COLO668 (cell line): ENCODE data around the gene PDE9A.
"Not testable (repeated sequence)": the region's sequence is repeated elsewhere in the genome, so short reads cannot be mapped to it uniquely, and the experiment has no call there.

Experiments
- DNase-seq: peaks from one replicate; lab custom pipeline; 2025; ENCODE audit not compliant: unreplicated experiment; lab: John Stamatoyannopoulos, UW

Gene PDE9A

DNA sequence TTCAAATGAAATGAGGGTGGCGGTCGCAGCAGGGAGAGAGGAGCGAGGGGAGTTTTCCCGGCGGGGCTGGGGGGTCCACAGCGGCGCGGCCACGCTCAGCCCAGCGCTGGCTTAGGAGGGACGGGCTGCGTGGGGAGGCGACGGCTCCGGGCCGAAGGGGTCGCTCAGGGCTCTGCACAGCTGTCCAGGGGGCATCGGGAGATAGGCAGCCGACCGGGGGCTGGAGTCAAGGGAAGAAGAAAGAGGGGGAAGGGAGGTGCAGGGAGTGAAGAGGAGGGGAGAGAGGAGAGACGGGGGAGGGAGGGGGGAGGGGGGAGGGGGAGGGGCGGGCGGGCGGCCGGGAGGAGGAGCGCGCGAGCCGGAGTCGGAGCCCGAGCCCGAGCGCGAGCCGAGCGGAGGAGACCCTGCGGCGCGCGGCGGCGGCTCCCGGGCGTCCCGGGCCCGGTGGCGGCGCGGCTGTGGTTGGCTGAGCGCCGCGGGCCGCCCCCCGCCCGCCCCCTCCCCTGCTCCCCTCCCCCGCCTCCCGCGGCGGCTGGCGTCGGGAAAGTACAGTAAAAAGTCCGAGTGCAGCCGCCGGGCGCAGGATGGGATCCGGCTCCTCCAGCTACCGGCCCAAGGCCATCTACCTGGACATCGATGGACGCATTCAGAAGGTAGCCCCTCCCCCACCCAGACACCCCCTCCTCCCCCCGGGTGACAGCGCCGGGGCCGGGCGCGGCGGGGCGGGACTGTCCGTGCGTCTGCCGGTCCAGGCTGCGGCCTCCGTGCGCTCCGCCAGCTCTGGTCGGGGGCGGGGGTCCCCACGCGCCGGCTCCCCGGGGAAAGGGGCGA, at the start of gene PDE9A:
TSS of gene PDE9A (plus strand) at position 391 of the 831 bp plus-strand sequence. CDS start at position 585, 194 bp downstream.
- peak; percentile 57 for DNase-seq

DNA sequence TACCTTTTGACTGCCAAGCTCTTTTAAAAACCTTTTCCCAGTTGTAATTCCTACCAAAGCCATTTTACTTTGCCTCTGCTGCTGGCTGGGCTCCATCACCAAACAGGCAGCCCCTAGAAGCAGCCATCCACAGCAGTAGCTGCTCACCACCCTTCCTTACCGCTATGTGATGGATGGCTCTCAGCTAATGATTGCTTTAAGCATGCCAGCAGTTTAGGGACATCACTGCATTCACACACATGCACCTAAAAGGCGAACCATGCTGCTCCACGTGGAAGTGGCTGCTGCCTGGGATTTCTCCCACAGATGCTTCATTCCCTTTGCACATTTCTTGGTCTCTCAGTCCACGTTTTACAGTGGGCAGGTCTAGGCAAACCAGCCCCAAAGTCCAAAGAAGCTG, 46.3 kb upstream of the PDE9A start:
- no peak for DNase-seq

DNA sequence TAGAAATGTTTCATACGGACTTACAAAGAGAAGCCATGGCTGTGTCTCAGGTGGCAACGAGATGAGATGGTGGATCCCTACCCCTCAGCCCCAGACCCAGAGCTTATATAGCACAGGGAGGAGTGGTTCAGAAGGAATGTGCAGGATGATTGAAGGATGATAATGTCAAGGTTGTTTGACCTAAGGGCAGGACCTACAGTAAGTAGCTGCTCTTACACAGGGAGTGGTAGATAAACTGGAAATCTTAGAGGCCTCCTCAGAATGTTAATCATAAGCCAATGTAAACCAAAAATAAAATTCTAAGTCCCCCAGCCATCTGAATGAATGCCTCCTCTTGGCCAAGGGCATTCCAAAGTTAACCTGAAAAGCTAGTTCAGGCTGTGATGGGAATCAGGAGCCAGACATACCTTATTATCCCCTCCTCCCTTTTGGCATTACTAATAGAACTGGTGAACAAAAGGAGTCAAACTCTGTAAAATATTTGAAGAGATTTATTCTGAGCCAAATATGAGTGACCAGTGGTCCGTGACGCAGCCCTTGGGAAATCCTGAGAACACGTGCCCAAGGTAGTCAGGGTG, 45.8 kb upstream of the PDE9A start:
- no peak for DNase-seq

DNA sequence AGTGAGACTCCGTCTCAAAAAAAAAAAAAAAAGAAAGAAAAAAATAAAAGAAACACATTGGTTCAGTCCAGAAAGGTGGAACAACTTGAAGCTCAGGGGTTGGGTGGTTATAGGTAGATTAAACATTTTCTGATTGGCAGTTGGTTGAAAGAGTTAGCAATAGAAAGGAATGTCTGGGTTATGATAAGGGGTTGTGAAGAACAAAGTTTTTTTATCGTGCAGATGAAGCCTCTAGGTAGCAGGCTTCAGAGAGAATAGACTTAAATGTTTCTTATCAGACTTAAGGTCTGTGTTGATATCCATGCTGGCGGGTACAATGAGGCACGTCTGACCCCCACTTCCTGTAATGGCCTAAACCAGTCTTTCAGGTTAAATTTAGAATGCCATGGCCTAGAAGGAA, 45.0 kb upstream of the PDE9A start:
- no peak for DNase-seq

DNA sequence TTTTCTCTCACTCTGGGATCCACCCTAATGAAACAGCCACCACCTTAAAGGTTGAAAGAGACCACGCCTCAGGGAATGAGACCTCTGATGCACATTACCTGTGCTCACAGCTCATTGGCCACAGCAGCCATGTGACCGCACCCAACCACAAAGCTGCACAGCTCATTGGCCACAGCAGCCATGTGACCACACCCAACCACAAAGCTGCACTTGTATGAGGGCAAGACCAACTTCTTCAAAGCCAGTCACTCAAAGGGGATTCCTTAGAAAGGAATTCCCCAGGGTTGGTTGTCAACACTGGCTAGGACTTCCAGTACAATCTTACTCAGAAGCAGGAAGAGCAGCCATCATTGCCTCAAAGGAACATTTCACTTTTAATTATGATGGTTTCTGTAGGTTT, 43.6 kb upstream of the PDE9A start:
- no peak for DNase-seq

DNA sequence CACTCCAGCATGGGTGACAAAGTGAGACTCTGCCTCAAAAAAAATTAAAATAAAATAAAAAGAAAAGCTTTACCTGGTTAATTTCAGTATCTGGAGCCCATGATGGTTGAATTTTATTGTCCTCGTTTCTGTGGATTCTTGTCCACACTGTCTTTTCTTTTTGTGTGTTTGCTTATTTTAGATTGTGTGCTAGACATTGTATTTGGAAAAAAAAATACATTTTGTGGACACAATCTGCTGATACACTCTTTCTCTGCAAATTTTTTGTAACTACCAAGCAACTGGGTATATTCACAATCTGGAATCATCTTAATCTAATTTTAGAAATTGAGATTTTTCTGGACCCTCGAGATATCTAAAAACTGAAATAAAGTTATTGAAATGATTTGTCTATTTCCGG, 41.6 kb upstream of the PDE9A start:
- DNase-seq: no peak

DNA sequence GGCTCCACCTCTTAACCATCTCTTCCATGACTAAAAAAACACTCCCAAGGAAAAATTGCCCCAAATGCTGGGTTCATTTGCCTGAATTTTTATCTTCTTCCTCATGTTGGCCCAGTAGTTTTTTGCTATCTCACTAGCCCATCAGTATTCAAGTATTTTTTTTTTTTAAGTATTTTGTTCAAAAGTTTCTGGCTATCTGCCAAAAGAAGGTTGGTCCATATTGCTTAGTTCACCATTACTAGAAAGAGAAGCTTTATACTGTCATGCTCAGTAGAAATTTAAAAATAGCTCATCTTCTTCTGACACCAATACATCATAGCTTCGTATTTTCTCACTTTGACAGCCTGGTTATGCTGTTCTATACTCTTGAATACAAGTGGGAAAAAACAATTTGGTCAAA, 41.0 kb upstream of the PDE9A start:
- no peak for DNase-seq

DNA sequence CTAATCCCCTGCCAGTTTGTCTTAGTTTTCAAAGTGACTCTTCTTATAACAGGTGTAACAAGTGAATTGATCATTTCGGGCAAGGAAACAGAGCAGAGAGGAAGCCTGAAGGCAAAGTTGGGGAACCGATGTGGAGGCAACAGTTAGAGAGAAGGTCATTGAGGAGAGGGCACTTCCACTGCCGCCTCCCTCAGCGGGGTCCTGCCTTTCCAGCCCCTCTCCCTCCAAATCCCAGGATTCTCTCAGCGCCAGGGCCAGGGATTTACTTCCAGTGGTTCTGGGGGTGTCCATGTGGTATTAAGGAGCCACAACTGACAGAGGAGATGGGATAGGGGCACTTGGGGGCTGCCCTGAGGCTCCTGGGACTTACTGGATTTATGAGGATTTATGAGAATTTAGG, 39.7 kb upstream of the PDE9A start:
- DNase-seq: no peak

DNA sequence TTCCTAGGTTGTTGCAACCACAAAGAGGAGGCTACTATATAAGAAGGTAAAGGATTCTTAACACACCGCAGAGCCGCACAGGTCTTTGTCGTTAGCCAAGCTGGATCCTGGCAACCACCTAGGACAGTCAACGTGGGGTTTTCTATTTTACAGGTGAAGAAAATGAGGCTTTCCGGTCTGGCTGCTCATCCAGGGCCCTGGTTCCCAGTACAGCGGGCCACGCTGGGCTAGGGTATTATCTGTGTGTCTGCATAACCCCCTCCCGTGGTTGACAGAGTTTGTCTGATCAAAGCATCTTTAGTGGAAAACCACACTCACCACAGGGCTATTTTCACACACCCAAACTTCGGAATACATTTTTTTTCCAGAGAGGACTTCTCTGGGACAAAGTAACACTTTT, 39.0 kb upstream of the PDE9A start:
- DNase-seq: no peak

DNA sequence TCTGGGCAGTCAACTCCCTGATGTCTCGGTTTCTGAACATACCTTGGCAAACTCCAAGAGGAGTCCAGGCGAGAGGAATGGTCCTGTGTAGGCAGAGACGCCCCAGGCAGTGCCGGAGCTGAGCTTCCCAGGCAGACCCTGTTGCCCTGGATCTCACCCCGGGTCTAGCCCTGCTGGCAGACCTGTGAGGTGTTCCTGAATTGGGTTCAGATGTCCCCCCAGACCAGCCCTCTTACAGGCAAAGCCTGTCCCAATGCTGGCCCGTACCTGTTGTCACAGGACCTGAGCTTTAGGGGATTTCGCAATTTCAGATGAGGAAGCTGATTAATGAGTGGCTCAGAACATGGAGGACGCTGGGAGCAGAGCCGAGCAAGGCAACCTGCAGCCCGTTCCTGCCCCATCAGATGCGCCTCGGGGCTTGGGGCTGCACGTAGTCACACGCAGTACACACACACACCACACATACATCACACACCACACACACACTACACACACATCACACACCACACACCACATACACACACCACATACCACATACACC, 38.5 kb upstream of the PDE9A start:
- peak; percentile 47 for DNase-seq

DNA sequence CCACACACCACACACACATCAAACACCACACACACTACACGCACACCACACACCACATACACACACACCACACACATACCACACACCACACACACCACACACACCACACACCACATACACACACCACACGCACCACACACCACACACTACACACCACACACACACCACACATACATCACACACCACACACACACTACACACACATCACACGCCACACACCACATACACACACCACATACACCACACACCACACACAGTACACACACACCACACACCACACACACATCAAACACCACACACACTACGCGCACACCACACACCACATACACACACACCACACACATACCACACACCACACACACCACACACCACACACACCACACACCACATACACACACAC, 38.0 kb upstream of the PDE9A start:
- DNase-seq: not testable (repeated sequence)

DNA sequence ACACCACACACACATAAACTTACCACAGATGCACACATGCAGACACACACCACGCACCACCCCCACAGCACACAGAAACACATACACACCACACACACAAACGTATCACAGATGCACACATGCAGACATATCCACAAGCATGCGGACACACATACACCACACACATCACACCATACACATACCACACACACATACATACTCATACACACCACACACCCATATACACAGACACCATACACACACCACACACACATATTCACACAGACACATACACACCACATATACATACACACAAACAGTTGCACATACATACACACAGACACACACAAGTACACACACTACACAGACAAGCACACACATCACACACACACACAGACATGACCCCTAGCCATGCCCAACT, 37.5 kb upstream of the PDE9A start:
- DNase-seq: no peak

DNA sequence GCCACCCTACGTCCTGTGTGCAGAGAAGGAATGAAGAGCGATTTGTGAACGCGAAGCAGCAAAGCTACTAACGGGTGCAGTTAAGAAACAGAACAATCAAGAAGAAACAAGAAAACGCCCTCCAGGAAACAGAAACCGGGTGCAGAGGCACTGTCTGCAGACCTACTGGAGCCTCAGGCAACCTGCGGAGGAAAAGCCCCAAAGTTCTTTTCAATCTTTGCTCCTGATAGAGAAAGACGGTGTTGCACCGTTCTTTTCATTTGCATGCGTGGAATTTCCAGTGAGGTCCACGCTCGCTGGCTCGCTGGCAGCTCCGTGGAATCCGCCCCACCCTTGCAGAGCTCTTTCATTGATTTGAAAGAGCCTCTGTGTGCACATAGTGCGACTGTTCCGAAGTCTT, 37.0 kb upstream of the PDE9A start:
- no peak for DNase-seq

DNA sequence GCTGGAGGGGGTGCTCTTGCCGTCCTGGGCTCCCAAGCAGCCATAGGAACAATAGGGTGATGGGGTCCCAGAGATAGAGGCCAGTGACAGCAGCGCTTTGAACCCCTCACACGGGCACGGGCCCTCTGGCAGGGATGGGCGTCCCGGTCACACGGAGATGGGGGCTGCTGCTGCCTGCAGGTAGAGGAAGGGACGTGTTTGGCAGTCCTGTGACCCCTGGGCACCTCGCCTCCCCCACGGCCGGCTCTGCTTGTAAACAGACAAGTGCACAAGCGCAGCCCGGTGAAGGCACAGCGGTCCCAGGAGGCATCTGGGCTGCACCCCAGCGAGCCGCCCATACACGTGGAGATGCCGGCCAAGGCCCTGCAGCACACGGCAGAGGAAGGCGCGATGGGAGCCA, 36.5 kb upstream of the PDE9A start:
- DNase-seq: no peak

DNA sequence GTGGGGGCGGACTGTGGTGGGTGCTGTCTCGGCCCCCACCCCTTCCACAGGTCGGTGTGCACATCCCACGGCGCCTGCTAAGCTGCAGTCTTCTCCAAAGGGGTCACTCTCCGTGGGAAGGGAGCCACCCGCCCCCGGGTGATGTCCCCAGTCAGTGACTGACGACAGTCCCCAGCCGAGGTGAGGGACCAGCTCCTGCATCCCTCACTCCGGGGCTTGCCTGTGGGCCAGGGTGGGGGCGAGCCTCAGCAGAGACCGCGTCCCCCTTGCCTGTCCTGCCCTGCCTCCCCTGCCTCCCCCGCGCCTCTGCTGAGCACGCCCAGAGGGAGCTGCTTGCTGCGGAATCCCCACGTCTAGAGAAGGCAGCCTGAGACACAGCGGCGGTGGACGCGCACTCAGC, 35.9 kb upstream of the PDE9A start:
- no peak for DNase-seq

DNA sequence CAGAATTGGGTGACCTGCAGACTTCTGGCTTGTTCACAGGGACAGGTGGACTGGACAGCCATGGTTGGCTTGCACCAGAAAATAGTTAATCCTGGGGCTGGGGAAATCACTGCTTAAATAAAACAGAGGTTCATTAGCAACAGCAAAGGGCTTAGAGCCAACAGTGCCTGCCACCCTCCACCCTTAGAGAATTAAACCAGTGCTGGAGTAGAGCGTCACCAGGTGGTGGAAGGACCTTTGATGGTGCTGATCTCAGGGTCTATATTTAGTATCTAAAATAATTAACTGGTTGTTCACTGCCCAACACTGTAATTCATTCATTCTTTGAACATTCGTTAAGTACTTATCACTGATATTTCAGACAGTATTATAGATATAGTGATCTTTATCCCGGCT, 34.7 kb upstream of the PDE9A start:
- no peak for DNase-seq

DNA sequence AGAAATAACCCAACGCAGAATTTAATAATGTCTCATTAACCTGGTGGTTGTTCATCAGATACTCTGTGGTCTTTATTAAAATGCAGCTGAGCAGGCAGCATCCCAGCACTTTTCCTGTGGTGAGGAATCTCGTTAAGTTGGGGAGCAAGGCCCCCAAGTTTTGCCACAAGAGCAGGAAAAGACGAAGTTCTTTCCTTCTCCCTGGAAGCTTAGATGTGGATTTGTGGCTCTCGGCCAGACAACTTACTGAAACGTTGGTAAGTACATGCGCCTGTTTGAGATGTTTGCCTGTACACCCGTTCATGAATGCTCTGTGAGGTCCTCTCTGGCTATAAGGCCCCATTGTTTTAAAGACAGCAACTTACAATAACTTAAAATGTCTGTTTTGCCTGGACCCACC, 34.3 kb upstream of the PDE9A start:
- no peak for DNase-seq

DNA sequence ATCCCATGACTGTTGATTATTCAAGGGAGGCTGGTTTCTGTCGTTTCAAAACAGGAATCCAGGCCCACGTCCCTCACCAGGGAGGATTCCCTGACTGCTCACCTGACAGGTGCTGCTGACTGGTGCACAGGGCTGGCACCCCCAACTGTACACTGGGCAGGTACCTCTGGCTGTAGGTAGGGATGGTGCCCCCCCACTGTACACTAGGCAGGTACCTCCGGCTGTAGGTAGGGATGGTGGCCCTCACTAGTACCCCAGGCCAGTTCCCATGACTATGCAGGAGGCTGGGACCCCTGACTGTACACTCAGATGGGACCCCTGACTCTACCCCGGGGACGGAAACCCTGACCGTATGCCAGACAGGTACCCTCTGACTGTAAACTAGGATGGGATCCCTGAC, 33.6 kb upstream of the PDE9A start:
- DNase-seq: no peak

DNA sequence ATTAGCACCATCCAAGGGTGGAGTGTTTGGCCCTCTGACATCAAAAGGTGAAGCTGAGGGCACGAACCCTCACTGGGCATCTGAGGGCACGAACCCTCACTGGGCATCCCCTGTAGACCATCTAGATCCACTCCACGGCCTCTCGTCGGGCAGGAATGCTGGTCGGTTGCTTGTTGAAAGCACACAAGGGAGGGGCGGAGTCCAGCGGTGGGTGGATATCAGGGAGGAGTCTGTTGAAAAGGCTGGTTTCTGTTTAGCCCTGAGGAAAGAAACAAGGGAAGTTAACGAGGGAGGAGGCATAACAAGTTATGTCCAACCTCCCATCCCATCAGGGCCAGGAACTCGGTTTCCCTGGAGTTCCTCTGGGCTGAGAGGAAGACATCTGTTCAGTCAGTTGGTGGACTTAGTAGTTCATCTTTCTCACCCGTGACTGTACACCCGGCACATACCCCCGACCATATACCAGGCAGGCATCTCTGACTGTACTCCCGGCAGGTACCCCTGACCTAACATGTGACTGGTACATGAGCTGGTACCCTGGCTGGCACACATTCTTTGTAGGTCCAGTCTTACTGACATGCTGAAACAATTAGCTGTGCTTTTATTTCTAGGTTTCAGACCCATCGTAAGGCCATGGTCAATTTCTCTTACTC, 32.1 kb upstream of the PDE9A start:
- DNase-seq: no peak

DNA sequence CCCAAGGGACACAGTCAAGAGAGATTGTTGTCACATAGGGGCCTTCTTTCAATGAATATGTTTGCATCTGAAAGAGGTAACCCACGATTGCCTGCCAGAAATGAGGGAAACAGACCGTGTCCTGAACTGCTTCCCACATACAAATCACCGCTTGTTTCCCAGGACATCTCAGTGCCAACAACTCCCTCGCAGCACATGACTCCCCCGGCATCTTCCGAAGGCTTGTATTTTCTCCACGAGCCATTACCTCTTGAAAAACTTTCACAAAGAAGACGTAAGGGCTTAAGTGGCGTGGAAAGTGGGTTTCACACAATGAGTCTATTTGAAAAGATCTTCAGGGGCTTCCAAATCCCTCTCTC, 31.6 kb upstream of the PDE9A start:
- peak; percentile 34 for DNase-seq

DNA sequence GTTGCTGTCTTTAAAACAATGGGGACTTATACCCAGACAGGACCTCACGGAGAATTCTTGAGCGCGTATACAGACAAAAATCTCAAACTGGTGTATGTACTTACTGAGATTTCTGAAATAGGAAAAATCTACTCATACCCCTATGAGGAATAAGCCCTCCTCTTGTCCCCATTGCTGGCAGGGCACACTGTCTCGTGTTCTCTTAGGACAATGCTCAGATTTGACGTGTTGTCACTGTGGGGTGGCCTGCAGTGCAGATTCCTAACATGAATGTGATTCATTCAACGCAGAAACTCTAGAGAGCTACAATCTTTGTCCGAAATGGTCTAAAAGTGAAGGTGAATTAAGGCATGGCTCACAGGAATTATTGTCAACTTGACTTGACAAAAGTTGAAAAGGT, 31.1 kb upstream of the PDE9A start:
- DNase-seq: no peak

DNA sequence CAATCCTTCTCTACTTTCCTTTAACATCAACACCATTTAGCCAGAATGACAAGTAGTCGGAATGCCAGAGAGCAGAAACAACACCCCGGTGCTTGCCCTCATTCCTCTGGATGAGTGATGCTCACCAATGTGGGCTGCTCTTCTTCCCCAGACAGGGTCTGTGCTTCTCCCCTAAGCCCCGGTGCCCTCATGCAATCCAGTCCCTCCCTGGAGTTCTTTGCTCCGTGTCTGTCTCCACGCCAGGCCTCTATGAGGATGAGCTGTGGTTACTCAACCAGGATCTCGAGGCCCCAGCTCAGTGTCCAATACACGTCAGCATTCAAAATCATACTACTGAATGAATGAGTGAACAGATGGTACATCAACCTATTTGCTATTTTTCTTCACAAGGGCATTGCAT, 29.7 kb upstream of the PDE9A start:
- DNase-seq: no peak
